B cell (primary cell): ENCODE measurements around the gene ACR.

Experiments used
- EZH2 ChIP-seq: IDR thresholded peaks from 2 replicates; pipeline ENCODE4 v1.6.1; 2012; ENCODE audit warnings: borderline replicate concordance, low read depth, mild to moderate bottlenecking, moderate library complexity, low read length; ENCODE audit not compliant: insufficient read depth, poor library complexity, severe bottlenecking
- TF ChIP-seq, protein P1 (sequence below): fragments of 200-600 bp; IDR thresholded peaks from one replicate; pipeline ENCODE4 v1.8.0; 2022; ENCODE audit warnings: antibody characterized with exemption, mild to moderate bottlenecking

DNA sequence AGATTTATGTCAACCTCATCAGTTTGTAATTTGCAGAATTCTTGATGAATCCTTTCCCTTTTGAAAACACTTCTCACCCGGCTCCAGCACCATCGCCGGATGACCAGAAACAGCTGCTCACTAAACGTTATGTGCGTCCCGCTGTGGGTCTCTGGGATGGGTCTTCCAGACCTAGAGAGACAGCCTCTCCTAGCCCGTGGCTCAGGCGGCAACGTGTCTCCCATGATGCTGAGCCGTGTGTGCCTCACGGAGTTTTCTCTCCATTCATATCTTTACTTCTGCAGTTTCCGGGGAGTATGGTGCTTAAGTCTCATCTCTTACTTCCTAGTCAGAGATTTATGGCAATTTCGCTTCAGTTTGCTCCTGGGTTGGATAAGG lies 25.0 kb upstream of the ACR start:
- TF ChIP-seq, protein P1, sequence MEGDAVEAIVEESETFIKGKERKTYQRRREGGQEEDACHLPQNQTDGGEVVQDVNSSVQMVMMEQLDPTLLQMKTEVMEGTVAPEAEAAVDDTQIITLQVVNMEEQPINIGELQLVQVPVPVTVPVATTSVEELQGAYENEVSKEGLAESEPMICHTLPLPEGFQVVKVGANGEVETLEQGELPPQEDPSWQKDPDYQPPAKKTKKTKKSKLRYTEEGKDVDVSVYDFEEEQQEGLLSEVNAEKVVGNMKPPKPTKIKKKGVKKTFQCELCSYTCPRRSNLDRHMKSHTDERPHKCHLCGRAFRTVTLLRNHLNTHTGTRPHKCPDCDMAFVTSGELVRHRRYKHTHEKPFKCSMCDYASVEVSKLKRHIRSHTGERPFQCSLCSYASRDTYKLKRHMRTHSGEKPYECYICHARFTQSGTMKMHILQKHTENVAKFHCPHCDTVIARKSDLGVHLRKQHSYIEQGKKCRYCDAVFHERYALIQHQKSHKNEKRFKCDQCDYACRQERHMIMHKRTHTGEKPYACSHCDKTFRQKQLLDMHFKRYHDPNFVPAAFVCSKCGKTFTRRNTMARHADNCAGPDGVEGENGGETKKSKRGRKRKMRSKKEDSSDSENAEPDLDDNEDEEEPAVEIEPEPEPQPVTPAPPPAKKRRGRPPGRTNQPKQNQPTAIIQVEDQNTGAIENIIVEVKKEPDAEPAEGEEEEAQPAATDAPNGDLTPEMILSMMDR, result no peak
- no peak for TF ChIP-seq EZH2
